Bronchial epithelial cell (primary cell): ENCODE measurements around the gene UTP18. TPM values are rescaled to one million over a fixed set of nuclear protein-coding genes. Genes with fewer than 3 reads are reported as not detected.
A peak's percentile ranks its signal among the peaks of the same experiment; 100 is the strongest.

Experiments
- DNase-seq: peaks from one replicate; pipeline ENCODE4 v3.0.0-alpha.2; 2010; ENCODE audit warnings: low read depth
- FAIRE-seq: peaks from 2 replicates; lab custom pipeline; 2011; peaks lifted over from hg19 to GRCh38; lab: Jason Lieb, UNC
- H3K27me3 ChIP-seq: 2 replicates; pipeline ENCODE4 v1.5.1; 2011; ENCODE audit warnings: low read length; ENCODE audit not compliant: control insufficient read depth, insufficient read depth
- H3K36me3 ChIP-seq: 2 replicates; pipeline ENCODE4 v1.5.1; 2011; ENCODE audit warnings: low read length; ENCODE audit not compliant: control insufficient read depth, insufficient read depth
- H3K4me3 ChIP-seq: 2 replicates; pipeline ENCODE4 v1.5.1; 2011; ENCODE audit warnings: mild to moderate bottlenecking, low read depth, low read length, control low read depth
- total RNA-seq: library from RNA; depleted of rRNA; stranded (reverse); fragments of >200 nt; gene quantifications from 2 replicates; pipeline ENCODE4 v1.2.1, GENCODE V29; 2014
- TF ChIP-seq, protein P1 (sequence below): IDR thresholded peaks from 2 replicates; pipeline ENCODE4 v1.5.1; 2011; ENCODE audit warnings: mild to moderate bottlenecking, moderate library complexity, low read length, control low read depth, inconsistent platforms; ENCODE audit not compliant: insufficient read depth, severe bottlenecking

UTP18 gene
- total RNA-seq, 1 donor from 2014 or later, result 42.1 TPM

GRCh38 chr17:51335006-51335590 is 74.8 kb downstream of the UTP18 start:
- H3K27me3 ChIP-seq, result no peaks in the 10 kb centered on the region
- FAIRE-seq, result no peak
- H3K36me3 ChIP-seq, result no peaks in the 10 kb centered on the region
- no peak for DNase-seq
- TF ChIP-seq, protein P1, sequence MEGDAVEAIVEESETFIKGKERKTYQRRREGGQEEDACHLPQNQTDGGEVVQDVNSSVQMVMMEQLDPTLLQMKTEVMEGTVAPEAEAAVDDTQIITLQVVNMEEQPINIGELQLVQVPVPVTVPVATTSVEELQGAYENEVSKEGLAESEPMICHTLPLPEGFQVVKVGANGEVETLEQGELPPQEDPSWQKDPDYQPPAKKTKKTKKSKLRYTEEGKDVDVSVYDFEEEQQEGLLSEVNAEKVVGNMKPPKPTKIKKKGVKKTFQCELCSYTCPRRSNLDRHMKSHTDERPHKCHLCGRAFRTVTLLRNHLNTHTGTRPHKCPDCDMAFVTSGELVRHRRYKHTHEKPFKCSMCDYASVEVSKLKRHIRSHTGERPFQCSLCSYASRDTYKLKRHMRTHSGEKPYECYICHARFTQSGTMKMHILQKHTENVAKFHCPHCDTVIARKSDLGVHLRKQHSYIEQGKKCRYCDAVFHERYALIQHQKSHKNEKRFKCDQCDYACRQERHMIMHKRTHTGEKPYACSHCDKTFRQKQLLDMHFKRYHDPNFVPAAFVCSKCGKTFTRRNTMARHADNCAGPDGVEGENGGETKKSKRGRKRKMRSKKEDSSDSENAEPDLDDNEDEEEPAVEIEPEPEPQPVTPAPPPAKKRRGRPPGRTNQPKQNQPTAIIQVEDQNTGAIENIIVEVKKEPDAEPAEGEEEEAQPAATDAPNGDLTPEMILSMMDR, result no peak
- no peak overlapping the region for H3K4me3 ChIP-seq

- Histone ChIP-seq H3K27me3 (no peaks in the 10 kb centered on the region), H3K36me3 (no peaks in the 10 kb centered on the region), H3K4me3 (no peak overlapping the region)
- FAIRE-seq, result no peak
- DNase-seq, result no peak
- TF ChIP-seq, protein P1, result no peak
These were observed 75.8 kb downstream of the UTP18 start for GRCh38 chr17:51335883-51336822.

GRCh38 chr17:51341457-51341856 is 81.1 kb downstream of the UTP18 start:
- TF ChIP-seq, protein P1, result no peak
- H3K36me3 ChIP-seq, result no peaks in the 10 kb centered on the region
- no peak for FAIRE-seq

GRCh38 chr17:51342257-51342656 is 81.9 kb downstream of the UTP18 start:
- Histone ChIP-seq H3K27me3 (no peaks in the 10 kb centered on the region), H3K36me3 (no peaks in the 10 kb centered on the region), H3K4me3 (no peak overlapping the region)
- TF ChIP-seq, protein P1, result no peak
- DNase-seq, result peak; percentile 7
- FAIRE-seq, result no peak

More at GRCh38 chr17:51341457-51341856, 81.1 kb downstream of the UTP18 start:
- Histone ChIP-seq H3K4me3 (no peak overlapping the region), H3K27me3 (no peaks in the 10 kb centered on the region)
- no peak for DNase-seq

- FAIRE-seq (no peak), DNase-seq (no peak)
- Histone ChIP-seq H3K4me3 (no peak overlapping the region), H3K36me3 (no peaks in the 10 kb centered on the region), H3K27me3 (no peaks in the 10 kb centered on the region)
- TF ChIP-seq, protein P1, result no peak
These were observed 84.2 kb downstream of the UTP18 start for GRCh38 chr17:51344532-51344931.
